Measurements from ENCODE around the gene PKD1. TPM values are rescaled to one million over a fixed set of nuclear protein-coding genes. Genes with fewer than 3 reads are reported as not detected.

PKD1 gene
- polyA plus RNA-seq, 1 donor, result 140 TPM

DNA sequence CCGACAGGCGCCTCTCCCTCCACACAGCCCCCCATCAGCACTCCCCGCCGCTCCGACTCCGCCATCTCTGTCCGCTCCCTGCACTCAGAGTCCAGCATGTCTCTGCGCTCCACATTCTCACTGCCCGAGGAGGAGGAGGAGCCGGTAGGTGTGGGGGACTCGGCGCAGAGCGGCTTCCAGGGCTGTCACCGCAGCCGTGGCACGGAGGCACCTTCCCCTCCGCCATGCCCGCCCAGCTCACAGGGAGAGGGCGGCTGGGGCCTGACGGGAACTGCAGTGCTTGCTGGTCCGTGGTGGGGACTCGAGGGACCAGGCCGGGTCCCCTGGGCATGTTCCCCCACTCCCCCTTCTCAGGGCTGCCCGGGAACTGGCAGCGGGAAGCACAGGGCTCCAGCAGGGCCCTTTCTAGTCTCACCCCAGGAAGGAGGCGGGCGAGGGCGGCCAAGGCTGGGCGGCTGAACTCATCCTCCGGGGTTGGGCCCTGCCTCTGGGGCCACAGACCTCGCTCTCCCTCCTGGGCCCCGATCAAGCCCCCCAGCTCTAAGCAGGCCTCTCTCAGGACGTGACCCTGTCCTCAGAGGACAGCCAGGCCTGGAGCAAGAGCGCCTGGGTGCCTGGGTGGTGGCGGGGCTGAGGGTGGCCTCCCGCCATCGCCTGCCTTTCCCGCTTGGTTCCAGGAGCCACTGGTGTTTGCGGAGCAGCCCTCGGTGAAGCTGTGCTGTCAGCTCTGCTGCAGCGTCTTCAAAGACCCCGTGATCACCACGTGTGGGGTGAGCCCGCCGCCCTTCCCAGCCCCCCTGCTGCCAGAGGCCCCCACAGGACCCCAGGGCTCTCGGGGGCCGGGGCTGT lies 35.1 kb upstream of the PKD1 start:
- DNase-seq (ENCODE audit: low read depth), result no peak

DNA sequence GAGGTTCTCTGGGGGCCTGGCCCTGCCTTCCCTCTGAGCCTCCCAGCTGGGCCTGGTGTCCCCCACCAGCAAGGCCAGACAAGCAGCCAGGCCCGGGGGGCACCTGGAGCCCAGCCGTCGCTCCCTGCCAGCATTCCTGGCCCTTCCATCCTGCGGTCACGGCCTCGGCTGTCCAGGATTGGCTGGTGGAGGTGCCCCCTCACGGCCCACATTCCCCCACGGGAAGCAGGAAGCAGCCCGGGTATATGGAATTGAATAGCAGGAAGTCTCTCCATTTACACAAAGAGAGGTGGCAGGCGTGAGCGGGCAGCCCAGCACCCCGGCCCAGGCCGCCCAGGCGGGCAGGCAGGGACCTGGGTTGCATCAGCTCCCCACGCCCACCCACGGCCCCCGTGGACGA lies 34.4 kb upstream of the PKD1 start:
- DNase-seq (ENCODE audit: low read depth), result no peak

DNA sequence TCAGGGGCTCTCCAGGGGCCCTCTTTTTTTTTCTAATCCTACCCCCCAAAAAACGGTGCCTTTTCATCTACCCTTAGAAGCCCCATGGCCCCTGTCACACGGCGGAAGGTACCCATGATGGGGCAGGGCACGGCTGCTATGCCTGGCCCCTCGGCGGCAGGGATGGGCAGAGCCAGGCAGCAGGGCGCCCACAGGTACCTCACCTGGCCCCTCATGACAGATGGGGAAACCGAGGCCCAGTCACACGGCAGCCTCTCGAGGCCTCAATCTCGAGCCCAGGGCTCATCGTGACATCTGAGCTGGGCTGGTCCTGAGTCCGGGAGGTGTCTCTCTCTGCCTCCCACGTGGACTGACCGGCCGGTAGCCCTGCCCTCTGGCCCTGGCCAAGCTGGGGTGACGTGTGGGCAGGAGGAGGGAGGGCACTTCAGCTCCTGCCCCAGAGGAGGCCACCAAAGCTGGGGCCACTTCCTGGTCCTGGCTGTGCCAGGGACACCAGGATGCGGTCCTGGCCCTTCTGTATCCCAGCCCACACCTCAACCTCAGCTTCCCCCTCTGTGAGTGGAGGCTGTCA lies 31.5 kb upstream of the PKD1 start:
- no peak for DNase-seq (ENCODE audit: low read depth)

DNA sequence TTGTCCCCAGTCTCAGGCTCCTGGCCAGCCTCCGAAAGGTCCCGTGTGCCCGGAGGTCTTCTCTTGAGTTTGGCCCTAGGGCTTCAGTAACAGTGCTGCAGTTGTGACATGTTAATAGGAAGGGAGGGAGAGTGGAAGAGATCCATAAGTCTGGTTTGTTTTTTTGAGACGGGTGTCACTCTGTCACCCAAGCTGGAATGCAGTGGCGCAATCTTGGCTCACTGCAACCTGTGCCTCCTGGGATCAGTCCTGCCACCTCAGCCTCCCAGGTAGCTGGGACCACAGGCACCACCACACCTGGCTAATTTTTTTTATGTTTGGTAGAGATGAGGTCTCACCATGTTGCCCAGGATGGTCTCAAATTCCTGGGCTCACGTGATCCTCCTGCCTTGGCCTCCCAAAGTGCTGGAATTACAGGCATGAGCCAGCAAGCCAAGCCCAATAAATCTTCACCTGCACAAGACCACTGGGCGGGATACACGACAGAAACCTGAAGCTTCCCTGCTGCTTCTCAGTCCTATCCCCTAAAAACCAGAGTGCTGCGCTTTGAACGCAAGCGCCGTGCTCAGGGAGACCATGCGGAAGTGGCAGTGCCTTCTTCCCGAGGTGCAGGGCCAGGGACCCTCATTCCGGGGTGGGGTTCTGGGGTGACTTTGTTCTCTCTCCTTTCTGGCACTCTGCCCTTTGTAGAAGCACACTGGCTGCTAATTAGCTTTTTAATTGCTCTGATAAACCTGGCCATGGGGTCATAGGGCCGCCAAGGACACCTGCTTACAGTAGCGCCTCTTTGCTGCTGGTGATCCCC lies 30.8 kb upstream of the PKD1 start:
- DNase-seq (ENCODE audit: low read depth), result no peak

DNA sequence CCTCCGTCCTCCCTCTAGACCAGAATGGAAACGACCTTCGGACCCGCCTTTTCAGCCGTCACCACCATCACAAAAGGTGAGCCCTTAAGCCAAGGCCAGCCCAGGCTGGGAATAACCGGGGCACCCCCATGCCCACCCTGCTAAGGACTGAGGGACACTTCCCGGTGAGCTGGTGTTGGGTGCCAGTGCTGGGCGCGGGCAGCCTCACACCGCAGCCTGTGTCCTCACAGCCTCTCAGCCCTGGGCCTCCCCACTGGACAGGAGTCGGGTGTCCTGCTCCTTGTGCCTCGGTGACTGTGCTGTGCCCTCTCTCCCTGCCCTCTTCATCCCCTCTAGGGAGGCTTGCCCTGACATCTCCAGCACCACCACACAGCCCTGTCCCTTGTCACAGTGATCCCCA lies 30.2 kb upstream of the PKD1 start:
- no peak for DNase-seq (ENCODE audit: low read depth)

DNA sequence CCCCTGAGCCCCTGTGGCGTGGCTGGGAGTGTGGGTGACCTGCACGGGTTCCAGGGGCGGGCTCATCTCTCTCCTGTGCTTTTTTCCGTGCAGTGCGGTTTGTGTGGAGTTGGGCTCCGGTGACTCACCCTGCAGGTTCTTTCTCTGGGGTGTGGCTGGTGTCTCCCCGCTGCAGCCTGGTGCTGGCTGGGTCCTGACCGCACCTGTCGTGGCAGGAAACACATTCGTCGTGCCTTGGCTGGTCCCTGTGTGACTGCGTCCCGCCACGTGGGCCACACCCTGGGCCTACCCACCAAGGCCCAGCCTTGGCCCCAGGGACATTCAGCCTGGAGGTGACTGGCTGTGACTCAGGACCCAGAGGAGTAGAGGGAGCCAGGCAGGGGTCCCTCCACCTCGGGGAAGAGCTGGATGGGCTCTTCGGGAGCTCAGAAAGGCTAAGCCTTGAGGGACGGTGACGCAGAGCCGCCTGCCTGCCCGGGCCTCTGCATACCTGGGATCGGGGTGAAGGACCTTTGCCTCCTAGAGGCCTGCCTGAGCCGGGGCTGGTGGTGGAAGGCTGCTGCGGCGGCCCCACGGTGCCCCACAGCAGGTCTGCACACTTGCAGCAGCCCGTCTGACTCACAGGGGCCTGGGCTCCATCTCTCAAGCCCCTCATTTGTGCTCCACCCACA lies 27.6 kb upstream of the PKD1 start:
- no peak for DNase-seq (ENCODE audit: low read depth)

DNA sequence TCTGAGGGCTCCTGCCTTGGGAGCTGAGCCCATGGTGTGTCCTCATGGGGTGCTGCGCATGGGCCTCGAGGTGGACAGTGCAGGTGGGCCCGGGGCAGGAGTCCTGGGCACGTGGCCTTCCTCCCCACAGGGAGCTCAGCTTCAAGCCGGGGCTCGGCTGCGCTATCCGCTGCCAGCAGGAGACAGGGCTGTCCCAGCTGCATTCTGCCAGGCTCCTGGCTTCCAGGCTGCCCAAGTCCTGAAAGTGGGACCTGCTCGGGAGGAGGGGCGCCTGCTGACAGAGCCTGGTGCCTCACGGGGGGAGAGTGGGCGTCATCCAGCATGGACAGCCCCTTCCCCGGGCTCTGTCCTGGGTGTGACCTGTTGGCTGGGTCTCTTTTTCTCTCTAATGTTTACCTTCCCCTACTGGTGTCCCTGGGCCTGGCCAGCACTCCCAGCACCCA lies 27.0 kb upstream of the PKD1 start:
- DNase-seq (ENCODE audit: low read depth), result no peak

DNA sequence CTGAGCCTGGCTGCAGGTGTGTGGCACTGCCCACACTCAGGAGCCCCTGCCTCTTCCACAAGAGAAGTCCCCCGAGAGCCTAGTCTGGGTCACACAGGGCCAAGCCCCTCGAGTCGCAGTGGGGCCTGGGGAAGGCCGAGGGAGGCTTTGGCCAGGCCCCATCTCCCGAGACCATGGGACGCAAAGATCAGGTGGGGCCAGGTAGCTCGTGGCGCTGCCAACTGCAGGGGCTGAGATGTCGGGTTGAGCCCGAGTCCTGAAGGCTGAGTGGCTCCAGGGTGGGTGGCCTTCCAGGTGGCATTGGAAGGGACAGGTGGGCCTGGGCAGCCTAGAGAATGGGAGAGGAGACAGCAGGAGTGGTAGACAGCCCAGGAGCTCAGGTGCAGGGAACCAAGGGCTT lies 26.2 kb upstream of the PKD1 start:
- DNase-seq (ENCODE audit: low read depth), result no peak

DNA sequence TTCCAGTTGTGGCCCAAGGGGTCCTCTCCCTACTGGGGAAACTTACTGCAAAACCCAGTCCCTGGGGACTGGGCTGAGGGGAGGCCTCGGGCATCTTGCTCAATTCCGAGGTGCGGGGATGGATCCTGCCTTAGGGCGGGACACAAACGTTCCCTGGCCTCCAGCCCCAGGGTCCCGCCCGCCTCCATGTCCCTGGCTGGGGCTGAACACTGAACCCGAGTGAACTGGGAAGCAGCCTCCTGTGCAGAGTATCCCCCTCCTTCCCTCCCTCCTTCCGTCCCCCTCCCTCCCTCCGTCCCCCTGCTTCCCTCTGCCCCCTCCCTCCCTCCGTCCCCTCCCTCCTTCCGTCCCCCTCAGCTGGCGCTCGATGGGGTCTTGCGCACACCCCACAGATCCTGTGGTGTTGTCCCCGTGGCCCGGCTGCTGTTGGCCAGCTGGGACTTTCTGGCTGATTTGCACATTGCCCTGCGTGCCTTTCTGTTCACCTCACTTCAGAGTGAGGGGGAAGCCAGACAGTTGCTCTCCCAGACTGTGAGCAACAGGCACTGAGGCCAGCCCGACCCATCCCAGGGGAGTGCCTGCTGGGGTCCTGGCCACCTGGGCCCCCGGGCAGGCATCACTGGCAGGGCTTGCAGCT lies 25.3 kb upstream of the PKD1 start:
- DNase-seq (ENCODE audit: low read depth), result no peak

DNA sequence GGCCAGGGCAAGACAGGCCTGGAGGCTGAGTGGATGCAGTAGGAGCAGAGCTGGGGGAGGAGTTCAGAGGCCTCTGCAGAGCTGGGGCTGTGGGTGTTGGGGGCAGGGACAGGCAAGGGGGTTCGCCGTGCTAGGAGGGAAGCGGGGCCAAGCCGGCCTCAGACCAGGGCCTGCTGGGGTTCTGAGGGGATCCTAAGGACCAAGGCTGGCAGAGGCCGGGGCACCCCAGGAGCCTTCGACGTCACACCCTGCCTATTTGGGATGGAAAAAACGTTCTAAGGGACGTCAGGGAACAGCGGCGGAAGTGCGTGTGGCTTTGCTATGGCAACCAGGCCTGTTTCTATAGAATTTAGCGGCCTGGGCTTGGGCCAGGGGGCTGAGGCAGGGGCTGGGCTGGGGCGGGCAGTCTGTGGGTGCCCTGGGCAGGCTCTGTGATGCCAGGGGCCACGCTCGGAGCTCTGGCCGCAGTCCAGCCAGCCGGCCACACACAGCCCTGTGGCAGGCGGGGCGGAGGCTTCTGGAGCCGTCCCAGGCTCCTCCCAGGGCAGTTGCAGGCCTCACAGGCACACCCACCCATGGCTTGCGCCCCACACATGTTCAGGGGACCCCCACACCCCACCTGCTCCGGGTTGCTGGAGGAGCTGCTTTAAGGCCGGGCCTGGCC lies 23.6 kb upstream of the PKD1 start:
- DNase-seq (ENCODE audit: low read depth), result peak; percentile 46

DNA sequence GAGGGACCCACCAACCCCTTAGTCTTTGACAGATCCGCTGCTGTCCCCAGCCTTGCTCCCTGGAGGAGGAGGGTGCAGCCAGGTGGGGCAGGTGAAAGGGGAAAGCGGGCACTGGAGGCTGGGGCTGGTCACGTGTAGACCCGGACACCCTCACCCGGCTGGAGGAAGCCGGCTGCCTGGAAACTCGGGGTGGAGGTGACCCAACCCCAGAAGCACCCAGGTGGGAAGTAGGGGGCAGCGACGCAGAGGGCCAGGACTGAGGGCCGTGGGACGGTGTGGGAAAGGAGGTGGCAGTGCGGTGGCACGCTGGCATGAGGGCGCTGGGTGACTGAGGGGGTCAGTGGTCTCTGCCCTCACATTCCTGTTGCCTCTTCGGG lies 22.6 kb upstream of the PKD1 start:
- no peak for DNase-seq (ENCODE audit: low read depth)

DNA sequence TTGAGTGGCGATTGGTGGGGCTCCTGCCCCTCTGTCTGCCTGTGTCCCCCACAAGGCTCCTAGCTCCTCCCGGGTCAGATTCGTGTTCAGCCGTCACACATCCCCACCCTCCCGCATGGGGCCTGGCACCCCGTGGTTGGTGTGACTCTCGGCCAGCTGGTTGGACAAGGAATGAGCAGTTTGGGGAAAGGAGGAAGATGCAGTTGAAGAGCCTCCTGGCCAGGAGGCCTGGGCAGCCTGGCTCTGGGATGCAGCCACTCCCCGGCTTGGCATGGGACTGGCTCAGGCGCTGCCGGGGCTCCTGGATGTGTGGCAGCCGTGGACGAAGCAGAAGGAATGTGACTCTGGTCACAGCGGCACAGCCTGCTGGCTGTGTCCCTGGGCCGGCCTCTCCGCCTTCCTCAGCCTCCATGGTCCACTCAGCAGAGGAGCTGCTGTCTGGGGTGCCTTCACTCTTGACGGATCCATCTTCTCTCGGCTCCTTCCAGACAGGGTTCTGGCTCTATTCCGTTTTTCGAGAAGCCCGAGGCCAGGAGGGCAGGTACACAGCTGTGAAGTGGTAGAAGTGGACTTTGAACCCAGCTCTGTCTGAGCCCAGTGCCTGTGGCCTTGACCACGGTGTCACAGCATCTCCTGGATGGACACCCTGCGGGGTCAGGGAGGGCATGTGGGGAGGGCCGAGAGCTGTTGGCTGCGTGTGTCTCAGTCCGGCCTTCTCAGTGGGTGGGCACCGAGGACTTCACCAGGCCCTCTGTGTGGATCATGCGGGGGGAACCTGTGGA lies 22.0 kb upstream of the PKD1 start:
- DNase-seq (ENCODE audit: low read depth), result no peak

DNA sequence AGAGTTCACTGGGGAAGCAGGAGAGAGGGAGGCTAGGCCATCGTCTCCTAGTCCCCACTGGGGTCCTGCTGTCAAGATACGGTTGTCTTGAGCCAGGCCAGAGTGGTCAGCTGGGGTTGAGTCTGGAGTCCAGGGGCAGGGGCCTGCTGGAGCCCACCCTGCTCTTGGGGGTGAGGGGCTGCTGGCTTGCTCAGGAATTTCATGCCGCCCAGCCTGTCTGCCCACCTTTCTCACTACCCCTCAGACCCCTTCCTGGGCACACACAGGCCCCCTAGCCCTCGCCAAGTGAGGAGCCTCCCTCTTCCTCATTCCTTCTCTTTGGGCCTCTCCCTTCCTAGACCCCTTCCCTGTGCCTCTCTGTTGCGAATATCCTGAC lies 21.1 kb upstream of the PKD1 start:
- no peak for DNase-seq (ENCODE audit: low read depth)

DNA sequence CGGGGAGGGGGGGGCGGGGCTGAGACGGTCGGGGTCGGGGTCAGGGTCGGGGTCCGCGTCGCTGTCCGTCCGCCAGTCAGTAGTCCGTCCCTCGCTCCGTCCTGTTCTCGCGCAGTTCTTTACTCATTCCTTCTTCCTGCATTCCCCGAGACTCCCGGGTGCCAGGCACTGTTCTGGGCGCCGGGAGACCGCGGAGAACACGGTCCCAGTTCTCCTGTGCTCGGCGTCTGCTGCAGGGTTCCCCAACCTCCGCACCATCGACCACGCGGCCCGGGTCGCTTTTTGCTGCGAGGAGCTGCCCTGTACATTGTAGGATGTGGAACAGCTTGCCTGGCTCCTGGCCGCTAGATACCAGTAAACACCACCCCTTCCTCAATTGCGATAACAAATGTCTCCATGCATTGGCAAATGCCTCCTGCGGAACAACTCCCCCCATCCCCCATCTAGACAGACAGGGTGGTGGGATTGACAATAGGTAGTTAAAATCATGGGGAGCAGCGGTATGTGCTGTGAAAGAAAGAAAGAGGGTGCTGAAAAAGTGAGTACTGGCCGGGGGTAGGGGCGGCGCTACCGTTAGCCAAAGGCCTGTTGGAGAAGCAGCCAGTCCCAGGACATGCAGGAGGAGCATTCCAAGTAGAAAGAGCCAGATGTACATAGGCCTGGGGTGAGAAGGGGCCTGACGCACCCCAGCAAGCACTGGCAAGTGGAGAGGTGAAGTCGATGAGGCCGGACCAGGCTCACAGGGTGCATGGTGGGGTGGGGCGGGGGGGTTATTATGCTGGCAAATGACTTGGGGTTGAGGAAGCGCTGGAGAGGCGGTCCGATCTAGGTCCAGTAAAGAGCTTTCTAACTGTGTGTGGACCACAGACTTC lies 20.5 kb upstream of the PKD1 start:
- DNase-seq (ENCODE audit: low read depth), result no peak

DNA sequence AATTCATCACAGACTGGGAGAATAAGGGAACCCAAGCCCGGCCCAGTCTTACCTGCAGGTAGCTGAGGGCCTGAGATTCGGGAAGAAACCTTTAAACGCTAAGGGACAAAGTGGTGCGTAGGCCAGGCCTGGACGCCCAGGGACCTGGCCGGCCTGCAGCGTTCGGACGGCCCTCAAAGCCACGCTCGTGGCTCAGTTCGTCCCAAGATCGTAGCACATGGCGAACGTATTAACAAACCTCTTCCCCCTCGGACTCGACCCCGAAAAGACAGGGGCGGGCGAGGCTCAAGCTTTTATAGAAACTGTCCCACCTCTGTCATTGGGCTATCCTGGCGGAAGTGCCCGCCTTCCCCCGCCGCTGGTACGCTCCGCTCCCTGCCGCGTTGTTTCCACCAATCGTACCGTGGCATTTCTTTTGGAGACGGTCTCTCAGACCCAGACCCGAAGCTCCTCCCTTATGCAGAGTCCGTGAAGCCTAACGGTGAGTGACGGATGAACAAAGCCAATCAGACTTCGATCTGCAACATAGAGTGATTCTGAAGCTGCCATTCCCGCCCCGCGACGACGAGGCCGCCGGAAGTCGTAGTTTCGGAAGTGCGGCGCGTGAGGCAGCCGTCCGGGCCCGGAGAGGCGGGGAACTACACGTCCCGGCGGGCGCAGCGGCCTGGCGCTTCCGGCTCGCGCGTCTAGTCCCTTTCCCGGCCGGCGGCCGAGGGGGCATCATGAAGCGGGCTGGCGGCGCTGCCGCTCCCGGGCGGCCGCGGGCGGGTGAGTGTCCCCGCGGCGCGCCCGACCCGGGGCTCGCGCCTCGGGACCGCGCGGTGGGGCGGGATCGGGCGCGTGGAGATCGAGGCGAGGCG lies 19.6 kb upstream of the PKD1 start, which contains the start of gene TRAF7:
Gene TRAF7, plus strand, starts transcription at position 692 of the 860 bp plus-strand sequence. CDS start 8,139 bp downstream, outside the sequence.
- peak; percentile 100 for DNase-seq (ENCODE audit: low read depth)

DNA sequence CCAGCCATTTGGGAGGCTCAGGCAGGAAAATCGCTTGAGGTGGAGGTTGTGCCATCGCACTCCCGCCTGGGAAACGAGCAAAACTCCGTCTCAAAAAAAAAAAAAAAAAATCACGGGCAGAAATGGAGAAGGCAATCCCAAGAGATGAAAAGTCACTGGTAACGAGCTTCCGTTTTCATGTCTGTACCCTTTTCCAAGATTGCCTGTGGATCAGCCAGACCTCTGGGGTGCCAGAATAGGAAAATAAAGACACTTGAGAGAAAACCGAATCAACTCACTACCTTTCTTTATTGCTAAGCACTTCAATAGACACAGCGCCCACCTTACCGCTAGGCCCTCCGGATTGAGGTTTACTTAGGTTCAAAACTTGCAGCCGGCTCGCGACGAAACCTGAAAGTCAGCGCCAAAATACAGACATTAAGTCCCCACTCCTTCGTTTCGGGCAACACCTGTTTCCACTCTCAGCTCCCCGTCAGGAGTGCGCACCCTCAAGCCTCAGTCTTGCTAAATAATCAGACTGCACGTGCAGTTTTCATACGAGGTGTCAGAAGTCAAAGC lies 18.9 kb upstream of the PKD1 start:
- no peak for DNase-seq (ENCODE audit: low read depth)

DNA sequence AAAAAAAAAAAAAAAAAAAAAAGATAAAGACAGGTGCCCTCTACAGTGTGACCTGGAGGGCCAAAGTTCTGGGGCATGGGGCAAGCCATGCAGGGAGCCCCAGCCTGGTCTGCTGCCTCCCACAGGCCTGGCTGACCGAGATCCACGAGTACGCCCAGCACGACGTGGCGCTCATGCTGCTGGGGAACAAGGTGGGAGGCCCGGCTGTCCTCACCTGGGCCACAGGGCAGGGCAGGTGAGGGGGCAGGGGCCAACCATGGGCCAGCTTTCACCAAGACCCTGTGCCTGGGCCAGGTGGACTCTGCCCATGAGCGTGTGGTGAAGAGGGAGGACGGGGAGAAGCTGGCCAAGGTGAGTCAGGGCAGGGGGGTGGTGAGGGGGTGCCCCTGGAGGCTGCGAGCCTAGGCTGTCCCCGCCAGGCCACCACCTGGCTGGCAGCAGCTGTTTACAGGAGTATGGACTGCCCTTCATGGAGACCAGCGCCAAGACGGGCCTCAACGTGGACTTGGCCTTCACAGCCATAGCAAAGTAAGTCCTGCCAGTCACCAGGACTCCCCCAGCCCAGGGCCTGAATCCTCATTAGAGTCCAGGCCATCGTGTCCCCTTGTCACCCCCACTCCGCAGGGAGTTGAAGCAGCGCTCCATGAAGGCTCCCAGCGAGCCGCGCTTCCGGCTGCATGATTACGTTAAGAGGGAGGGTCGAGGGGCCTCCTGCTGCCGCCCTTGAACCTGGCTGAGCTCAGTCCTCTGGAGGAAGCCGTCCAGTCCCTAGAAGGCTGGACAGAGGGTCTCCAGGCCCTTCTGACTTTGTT lies 17.2 kb upstream of the PKD1 start:
- DNase-seq (ENCODE audit: low read depth), result no peak

Measured in forelimb muscle (tissue), 1 donor.